ENCODE measurements around the gene NEDD9. TPM values are rescaled to one million over a fixed set of nuclear protein-coding genes. Genes with fewer than 3 reads are reported as not detected.

NEDD9 gene
- polyA plus RNA-seq, 1 of the 3 experiments (the other 2 are of a cell fraction): 7.4 TPM

DNA sequence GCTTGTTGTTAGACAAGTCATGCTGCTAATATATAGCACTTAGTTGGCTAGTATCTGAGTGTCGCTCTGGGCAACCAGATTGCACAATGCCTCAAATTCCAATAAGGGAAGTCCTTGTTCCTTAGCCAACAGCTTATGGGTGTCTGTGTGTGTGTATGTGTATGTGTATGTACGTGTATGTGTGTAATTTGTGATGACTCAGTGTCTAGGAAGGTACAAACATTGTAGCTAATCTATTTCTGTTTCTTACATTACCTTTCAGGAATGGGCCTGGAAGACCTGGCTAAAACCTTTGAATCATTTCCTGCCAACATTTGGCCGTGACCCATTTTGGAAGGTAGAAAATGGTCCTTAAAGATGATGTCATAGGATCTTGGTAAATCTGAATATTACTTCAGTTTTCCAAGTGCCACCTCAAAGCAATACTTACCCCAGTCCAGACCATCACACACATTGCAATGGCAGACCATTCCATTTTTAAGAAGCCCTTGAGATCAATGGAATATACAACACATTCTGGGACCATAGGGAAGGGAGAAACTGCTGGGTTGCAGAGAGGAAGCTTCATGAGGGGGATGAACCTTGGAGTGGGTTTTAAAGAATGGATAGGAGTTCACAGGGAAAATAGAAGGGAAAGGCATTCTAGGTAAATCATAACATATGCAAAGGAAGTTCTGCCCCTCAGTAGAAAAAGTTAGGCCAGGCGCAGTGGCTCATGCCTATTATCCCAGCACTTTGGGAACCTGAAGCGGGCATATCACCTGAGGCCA, 25.1 kb downstream of the NEDD9 start (continued):
- no peak for TF ChIP-seq SIN3A (IDR thresholded peaks at IDR 0.05; ENCODE audit: borderline replicate concordance, low read depth, low read length)
- TF ChIP-seq RCOR1 (IDR thresholded peaks at IDR 0.05; ENCODE audit: low read length): no peak
- TF ChIP-seq NRF1 (IDR thresholded peaks at IDR 0.05; ENCODE audit: low read depth, low read length): no peak
- TF ChIP-seq RFX5 (IDR thresholded peaks at IDR 0.05; ENCODE audit: low read length): no peak
- no peak for TF ChIP-seq RAD21 (IDR thresholded peaks at IDR 0.05; ENCODE audit: low read length)
- TF ChIP-seq GATA2 (CRISPR knock-in tag; IDR thresholded peaks at IDR 0.05): no peak
- TF ChIP-seq, protein P1, sequence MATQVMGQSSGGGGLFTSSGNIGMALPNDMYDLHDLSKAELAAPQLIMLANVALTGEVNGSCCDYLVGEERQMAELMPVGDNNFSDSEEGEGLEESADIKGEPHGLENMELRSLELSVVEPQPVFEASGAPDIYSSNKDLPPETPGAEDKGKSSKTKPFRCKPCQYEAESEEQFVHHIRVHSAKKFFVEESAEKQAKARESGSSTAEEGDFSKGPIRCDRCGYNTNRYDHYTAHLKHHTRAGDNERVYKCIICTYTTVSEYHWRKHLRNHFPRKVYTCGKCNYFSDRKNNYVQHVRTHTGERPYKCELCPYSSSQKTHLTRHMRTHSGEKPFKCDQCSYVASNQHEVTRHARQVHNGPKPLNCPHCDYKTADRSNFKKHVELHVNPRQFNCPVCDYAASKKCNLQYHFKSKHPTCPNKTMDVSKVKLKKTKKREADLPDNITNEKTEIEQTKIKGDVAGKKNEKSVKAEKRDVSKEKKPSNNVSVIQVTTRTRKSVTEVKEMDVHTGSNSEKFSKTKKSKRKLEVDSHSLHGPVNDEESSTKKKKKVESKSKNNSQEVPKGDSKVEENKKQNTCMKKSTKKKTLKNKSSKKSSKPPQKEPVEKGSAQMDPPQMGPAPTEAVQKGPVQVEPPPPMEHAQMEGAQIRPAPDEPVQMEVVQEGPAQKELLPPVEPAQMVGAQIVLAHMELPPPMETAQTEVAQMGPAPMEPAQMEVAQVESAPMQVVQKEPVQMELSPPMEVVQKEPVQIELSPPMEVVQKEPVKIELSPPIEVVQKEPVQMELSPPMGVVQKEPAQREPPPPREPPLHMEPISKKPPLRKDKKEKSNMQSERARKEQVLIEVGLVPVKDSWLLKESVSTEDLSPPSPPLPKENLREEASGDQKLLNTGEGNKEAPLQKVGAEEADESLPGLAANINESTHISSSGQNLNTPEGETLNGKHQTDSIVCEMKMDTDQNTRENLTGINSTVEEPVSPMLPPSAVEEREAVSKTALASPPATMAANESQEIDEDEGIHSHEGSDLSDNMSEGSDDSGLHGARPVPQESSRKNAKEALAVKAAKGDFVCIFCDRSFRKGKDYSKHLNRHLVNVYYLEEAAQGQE (IDR thresholded peaks at IDR 0.05; ENCODE audit: low read depth, low read length): 0 out of 2 replicates have a peak, but pooled peaks have one; percentile 14
- TF ChIP-seq YY1 (IDR thresholded peaks at IDR 0.05; ENCODE audit: low read depth): no peak
- peak; percentile 97 for TF ChIP-seq JUND (IDR thresholded peaks at IDR 0.05)
- TF ChIP-seq ELF1 (IDR thresholded peaks at IDR 0.05): no peak

GRCh38 chr6:11206576-11206975, 25.9 kb downstream of the NEDD9 start:
- H3K4me1 ChIP-seq (ENCODE audit: control insufficient read depth in 1 of 2, insufficient read depth in 2 of 2, low read depth in 1 of 2, low read length in 1 of 2): peaks cover 31 to 68% of the 10 kb centered on the region in 2 experiments; a peak in 2 of 4 replicates
- no peaks in the 10 kb centered on the region for H3K9me3 ChIP-seq
- 75% methylated on average over 3 of the region's 3 CpGs for WGBS (ENCODE audit: low lambda C conversion rate)
- H3K36me3 ChIP-seq (replicated peaks in 1 of 2; ENCODE audit: control insufficient read depth in 1 of 2, insufficient read depth in 2 of 2, low read length in 1 of 2): peaks cover 0 to 19% of the 10 kb centered on the region in 2 experiments
- H3K9me2 ChIP-seq: no peaks in the 10 kb centered on the region
- H3K4me3 ChIP-seq (ENCODE audit: low read depth in 2 of 2, low read length in 1 of 2): no peak overlapping the region
- TF ChIP-seq POLR2AphosphoS5 (IDR thresholded peaks at IDR 0.05; ENCODE audit: low read depth, low read length): no peak
- no peak for TF ChIP-seq RCOR1 (IDR thresholded peaks at IDR 0.05; ENCODE audit: low read length)
- no peak for TF ChIP-seq TCF12 (IDR thresholded peaks at IDR 0.05)
- no peak for TF ChIP-seq SIN3A (IDR thresholded peaks at IDR 0.05; ENCODE audit: borderline replicate concordance, low read depth, low read length)
- no peak for TF ChIP-seq MAX (IDR thresholded peaks at IDR 0.05; ENCODE audit: low read depth)
- no peak for TF ChIP-seq GABPA (IDR thresholded peaks at IDR 0.05; ENCODE audit: low read depth)
- no peak for TF ChIP-seq EZH2phosphoT487 (IDR thresholded peaks at IDR 0.05; ENCODE audit: borderline replicate concordance, low read depth)
- no peak for TF ChIP-seq FOXJ3 (CRISPR knock-in tag; IDR thresholded peaks at IDR 0.05)
- TF ChIP-seq CTCF (IDR thresholded peaks at IDR 0.05): no peak
- TF ChIP-seq FOXM1 (IDR thresholded peaks at IDR 0.05; ENCODE audit: low read depth): no peak
- TF ChIP-seq, protein P2, sequence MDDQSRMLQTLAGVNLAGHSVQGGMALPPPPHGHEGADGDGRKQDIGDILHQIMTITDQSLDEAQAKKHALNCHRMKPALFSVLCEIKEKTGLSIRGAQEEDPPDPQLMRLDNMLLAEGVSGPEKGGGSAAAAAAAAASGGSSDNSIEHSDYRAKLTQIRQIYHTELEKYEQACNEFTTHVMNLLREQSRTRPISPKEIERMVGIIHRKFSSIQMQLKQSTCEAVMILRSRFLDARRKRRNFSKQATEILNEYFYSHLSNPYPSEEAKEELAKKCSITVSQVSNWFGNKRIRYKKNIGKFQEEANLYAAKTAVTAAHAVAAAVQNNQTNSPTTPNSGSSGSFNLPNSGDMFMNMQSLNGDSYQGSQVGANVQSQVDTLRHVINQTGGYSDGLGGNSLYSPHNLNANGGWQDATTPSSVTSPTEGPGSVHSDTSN (IDR thresholded peaks at IDR 0.05): no peak
- H3K27ac ChIP-seq (ENCODE audit: low read depth in 2 of 2, low read length in 1 of 2): peak overlapping the region; percentile 43 to 91; a peak in 3 of 4 replicates
- H2AFZ ChIP-seq (ENCODE audit: low read depth): no peak overlapping the region
- H4K20me1 ChIP-seq (ENCODE audit: insufficient read depth): no peaks in the 10 kb centered on the region
- CTCF ChIA-PET: interaction anchor here (1.2 kb wide), 1 partner anchor 17 kb away, joined by 3 read pairs; no protein-coding TSS in a partner anchor
- peak overlapping the region; percentile 27; the same call in 1 of the 2 replicates for H3K4me2 ChIP-seq
- peaks cover 25% of the 10 kb centered on the region for H3F3A ChIP-seq (replicated peaks; ENCODE audit: insufficient read depth)
- H3K27me3 ChIP-seq (ENCODE audit: insufficient read depth): no peaks in the 10 kb centered on the region
- H3K9ac ChIP-seq: peak overlapping the region; percentile 68
- H3K79me2 ChIP-seq (ENCODE audit: insufficient read depth): peaks cover 82% of the 10 kb centered on the region
- POLR2A ChIA-PET: interaction anchor here (0.6 kb wide), 1 partner anchor 156 kb away, joined by 4 read pairs; no protein-coding TSS in a partner anchor
- DNase-seq: no peak
